Upper lobe of left lung (tissue), 4 donors: ENCODE results near the gene MYOC.

Source experiments
- EP300 ChIP-seq, 4 donors: sonication (generic); formaldehyde crosslinking; IDR thresholded peaks; one replicate each; pipeline ENCODE4 v1.5.1; 2017; ENCODE audit warnings: antibody characterized with exemption in 4 of 4, control low read depth in 2 of 4
- POLR2A ChIP-seq, 4 donors: fragments of 450-650 bp; IDR thresholded peaks; one replicate each; pipeline ENCODE4 v1.5.1; 2016 to 2017; ENCODE audit warnings: antibody characterized with exemption in 4 of 4, mild to moderate bottlenecking in 2 of 4
- POLR2AphosphoS5 ChIP-seq, 2 donors: sonication (generic); formaldehyde crosslinking; IDR thresholded peaks; one replicate each; pipeline ENCODE4 v1.5.1; 2017; ENCODE audit warnings: antibody characterized with exemption in 2 of 2
- TF ChIP-seq, protein P1 (sequence below), 6 experiments: fragments of 450-650 bp in 4 of 6; fragments of 200-600 bp in 2 of 6; sonication (generic) in 2 of 6; IDR thresholded peaks; one replicate each; pipeline ENCODE4 v1.5.1; 2016 to 2019; ENCODE audit warnings: antibody characterized with exemption in 6 of 6

DNA sequence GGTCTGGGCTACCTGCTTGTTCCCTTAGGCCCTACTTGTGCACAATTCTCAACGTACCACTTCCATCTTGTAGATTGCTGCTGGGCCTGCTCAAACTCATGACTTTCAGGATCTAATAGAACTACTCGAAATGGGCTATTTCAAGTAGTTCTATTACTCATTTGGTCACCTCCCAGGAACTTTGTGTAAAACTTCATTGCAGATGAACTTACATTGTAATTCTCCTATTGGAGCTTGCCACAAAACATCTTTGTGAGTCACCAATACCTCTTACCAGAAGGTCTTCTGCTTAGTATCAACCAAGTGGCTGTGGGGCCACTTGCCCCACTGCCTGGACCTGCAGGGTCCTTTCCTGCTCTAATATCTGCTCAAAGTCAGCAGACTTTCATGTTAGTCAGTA lies 41.2 kb downstream of the MYOC start:
- no peak for TF ChIP-seq POLR2AphosphoS5 (IDR thresholded peaks at IDR 0.05)
- TF ChIP-seq, protein P1, sequence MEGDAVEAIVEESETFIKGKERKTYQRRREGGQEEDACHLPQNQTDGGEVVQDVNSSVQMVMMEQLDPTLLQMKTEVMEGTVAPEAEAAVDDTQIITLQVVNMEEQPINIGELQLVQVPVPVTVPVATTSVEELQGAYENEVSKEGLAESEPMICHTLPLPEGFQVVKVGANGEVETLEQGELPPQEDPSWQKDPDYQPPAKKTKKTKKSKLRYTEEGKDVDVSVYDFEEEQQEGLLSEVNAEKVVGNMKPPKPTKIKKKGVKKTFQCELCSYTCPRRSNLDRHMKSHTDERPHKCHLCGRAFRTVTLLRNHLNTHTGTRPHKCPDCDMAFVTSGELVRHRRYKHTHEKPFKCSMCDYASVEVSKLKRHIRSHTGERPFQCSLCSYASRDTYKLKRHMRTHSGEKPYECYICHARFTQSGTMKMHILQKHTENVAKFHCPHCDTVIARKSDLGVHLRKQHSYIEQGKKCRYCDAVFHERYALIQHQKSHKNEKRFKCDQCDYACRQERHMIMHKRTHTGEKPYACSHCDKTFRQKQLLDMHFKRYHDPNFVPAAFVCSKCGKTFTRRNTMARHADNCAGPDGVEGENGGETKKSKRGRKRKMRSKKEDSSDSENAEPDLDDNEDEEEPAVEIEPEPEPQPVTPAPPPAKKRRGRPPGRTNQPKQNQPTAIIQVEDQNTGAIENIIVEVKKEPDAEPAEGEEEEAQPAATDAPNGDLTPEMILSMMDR (IDR thresholded peaks at IDR 0.05), result no peak
- no peak for TF ChIP-seq EP300 (IDR thresholded peaks at IDR 0.05)
- no peak for TF ChIP-seq POLR2A (IDR thresholded peaks at IDR 0.05)
